HCT116 (cell line): ENCODE measurements around the gene DYDC1. TPM values are rescaled to one million over a fixed set of nuclear protein-coding genes. Genes with fewer than 3 reads are reported as not detected.

ENCODE experiments used
- ATAC-seq: fragments of 200-7000 bp; cut with Tn5 transposase; 2 replicates; pipeline ENCODE4 v1.9.1; 2020; ENCODE audit warnings: mild to moderate bottlenecking, moderate library complexity
- BruUV-seq: library from RNA; stranded (reverse); fragments of 400-500 nt; replicated peaks from 2 replicates; lab custom pipeline; 2021; lab: Mats Ljungman, UMichigan
- CTCF ChIA-PET: fragments of 300-600 bp; sonication (Branson Sonifier 250); formaldehyde crosslinking; loops from one replicate; lab custom pipeline; 2021; ENCODE audit warnings: antibody characterized with exemption; lab: Charles Lee
- POLR2A ChIA-PET: fragments of 300-600, 350-600 bp; sonication (Branson Sonifier 250); formaldehyde crosslinking; loops from one replicate; lab custom pipeline; 2021; ENCODE audit warnings: antibody characterized with exemption; lab: Charles Lee
- RAD21 ChIA-PET, 2 experiments: fragments of 300-600 bp; sonication (Branson Sonifier 250); formaldehyde crosslinking; loops; one replicate each; lab custom pipeline; 2023; ENCODE audit warnings: low total read pairs in 2 of 2; ENCODE audit not compliant: uncharacterized antibody in 2 of 2, unreplicated experiment in 2 of 2, low non-redundant PET in 1 of 2; lab: Charles Lee
- DNase-seq: peaks from one replicate; pipeline ENCODE4 v3.0.0-alpha.2; 2010; ENCODE audit warnings: low read depth, low spot score
- H2AFZ ChIP-seq: fragments of 200-600 bp; shearing (Covaris generic), sonication (generic); 2 replicates; pipeline ENCODE4 v1.6.1; 2017; ENCODE audit warnings: low read depth, mixed run types, mixed read lengths, antibody characterized with exemption, low read length; ENCODE audit not compliant: poor library complexity, severe bottlenecking
- H3K27ac ChIP-seq: 2 replicates; pipeline ENCODE4 v1.5.1; 2012; ENCODE audit warnings: low read depth, low read length
- H3K27me3 ChIP-seq: fragments of 200-600 bp; sonication (generic); 2 replicates; pipeline ENCODE4 v1.6.1; 2016; ENCODE audit warnings: mixed run types, low read length, mixed read lengths; ENCODE audit not compliant: insufficient read depth
- H3K36me3 ChIP-seq, 2 experiments: fragments of 200-500 bp in 1 of 2; fragments of 200-600 bp in 1 of 2; sonication (Bioruptor generic) in 1 of 2; sonication (generic) in 1 of 2; 2 replicates each; pipeline versions ENCODE4 v1.5.1 to v1.6.1; 2014 to 2016; ENCODE audit warnings: low read length in 2 of 2, inconsistent platforms in 1 of 2, mixed read lengths in 1 of 2, mixed run types in 1 of 2; ENCODE audit not compliant: insufficient read depth in 2 of 2, control insufficient read depth in 1 of 2
- H3K4me1 ChIP-seq, 2 experiments: fragments of 200-600 bp in 1 of 2; sonication (generic) in 1 of 2; 2 replicates each; pipeline versions ENCODE4 v1.5.1 to v1.6.1; 2012 to 2017; ENCODE audit warnings: low read length in 2 of 2, inconsistent platforms in 1 of 2, mild to moderate bottlenecking in 1 of 2, mixed read lengths in 1 of 2, mixed run types in 1 of 2, moderate library complexity in 1 of 2; ENCODE audit not compliant: insufficient read depth in 2 of 2, control insufficient read depth in 1 of 2
- H3K4me2 ChIP-seq: fragments of 200-600 bp; sonication (generic); 2 replicates; pipeline ENCODE4 v1.6.1; 2017; ENCODE audit warnings: mixed run types, low read length, mixed read lengths
- H3K4me3 ChIP-seq, 2 experiments: fragments of 200-600 bp in 1 of 2; sonication (generic) in 1 of 2; replicated peaks in 1 of 2; 2 replicates each; pipeline ENCODE4 v1.5.1; 2011 to 2016; ENCODE audit warnings: low read length in 2 of 2, control low read depth in 1 of 2, low read depth in 1 of 2, mild to moderate bottlenecking in 1 of 2, mixed read lengths in 1 of 2, mixed run types in 1 of 2
- H3K79me2 ChIP-seq: fragments of 200-600 bp; sonication (generic); 2 replicates; pipeline ENCODE4 v1.6.1; 2017; ENCODE audit warnings: mild to moderate bottlenecking, mixed run types, low read length, moderate library complexity, mixed read lengths; ENCODE audit not compliant: insufficient read depth
- H3K9ac ChIP-seq: fragments of 200-600 bp; sonication (generic); 2 replicates; pipeline ENCODE4 v1.6.1; 2016; ENCODE audit warnings: low read length, mixed read lengths
- H3K9me2 ChIP-seq: fragments of 200-600 bp; sonication (generic), shearing (Covaris generic); 2 replicates; pipeline ENCODE4 v1.6.1; 2017; ENCODE audit warnings: mixed run types, mild to moderate bottlenecking, moderate library complexity; ENCODE audit not compliant: insufficient read depth
- H3K9me3 ChIP-seq, 2 experiments: fragments of 200-500 bp in 1 of 2; fragments of 200-600 bp in 1 of 2; sonication (Bioruptor generic) in 1 of 2; sonication (generic) in 1 of 2; 2 replicates each; pipeline ENCODE4 v1.6.1; 2014 to 2017; ENCODE audit warnings: low read length in 2 of 2, mixed read lengths in 2 of 2, inconsistent platforms in 1 of 2, low read depth in 1 of 2, mild to moderate bottlenecking in 1 of 2, mixed run types in 1 of 2, moderate library complexity in 1 of 2; ENCODE audit not compliant: control insufficient read depth in 1 of 2, insufficient read depth in 1 of 2
- H4K20me1 ChIP-seq: fragments of 200-600 bp; sonication (generic), shearing (Covaris generic); 2 replicates; pipeline ENCODE4 v1.6.1; 2017; ENCODE audit warnings: mixed run types, mild to moderate bottlenecking, moderate library complexity; ENCODE audit not compliant: insufficient read depth
- CBX3 ChIP-seq: IDR thresholded peaks from 2 replicates; pipeline ENCODE4 v1.6.1; 2012; ENCODE audit warnings: low read depth
- EGR1 ChIP-seq: IDR thresholded peaks from 2 replicates; pipeline ENCODE4 v1.6.1; 2012; ENCODE audit warnings: low read depth
- ELF1 ChIP-seq: IDR thresholded peaks from 2 replicates; pipeline ENCODE4 v1.6.1; 2012; ENCODE audit warnings: low read depth, borderline replicate concordance
- EZH2 ChIP-seq: fragments of 200-600 bp; sonication (generic); IDR thresholded peaks from 2 replicates; pipeline ENCODE4 v1.6.1; 2017; ENCODE audit warnings: antibody characterized with exemption, mixed run types
- FOSL1 ChIP-seq: IDR thresholded peaks from 2 replicates; pipeline ENCODE4 v1.6.1; 2012; ENCODE audit warnings: low read depth
- JUND ChIP-seq: IDR thresholded peaks from 2 replicates; pipeline ENCODE4 v1.6.1; 2012
- RAD21 ChIP-seq: IDR thresholded peaks from 2 replicates; pipeline ENCODE4 v1.6.1; 2012; ENCODE audit warnings: low read depth, mild to moderate bottlenecking
- SP1 ChIP-seq: IDR thresholded peaks from 2 replicates; pipeline ENCODE4 v1.6.1; 2012; ENCODE audit warnings: low read depth
- SRF ChIP-seq: IDR thresholded peaks from 2 replicates; pipeline ENCODE4 v1.6.1; 2012; ENCODE audit warnings: low read depth
- YY1 ChIP-seq: IDR thresholded peaks from 2 replicates; pipeline ENCODE4 v1.6.1; 2011; ENCODE audit warnings: low read length, low read depth, moderate library complexity, mild to moderate bottlenecking; ENCODE audit not compliant: insufficient replicate concordance; ENCODE audit errors: extremely low read depth
- ZFX ChIP-seq: fragments of 450-650 bp; IDR thresholded peaks from 2 replicates; pipeline ENCODE4 v1.6.1; 2017
- intact Hi-C: fragments of 100-400 bp; cut with micrococcal nuclease; formaldehyde crosslinking; loops from 2 replicates; pipeline ENCODE4 v1.10.0; 2022
- total RNA-seq: library from RNA; stranded (reverse); gene quantifications from one replicate; pipeline ENCODE4 v1.2.1, GENCODE V29; 2021; ENCODE audit not compliant: unreplicated experiment
- TF ChIP-seq, protein P1 (sequence below), 3 experiments: fragments of 200-600 bp in 1 of 3; sonication (generic) in 1 of 3; IDR thresholded peaks in 2 of 3; conservative IDR thresholded peaks in 1 of 3; 2 replicates each; pipeline ENCODE4 v1.5.1; 2012 to 2017; ENCODE audit warnings: low read depth in 2 of 3, low read length in 2 of 3, antibody characterized with exemption in 1 of 3, borderline replicate concordance in 1 of 3, control low read depth in 1 of 3, mild to moderate bottlenecking in 1 of 3, mixed read lengths in 1 of 3, mixed run types in 1 of 3, moderate library complexity in 1 of 3; ENCODE audit not compliant: insufficient read depth in 1 of 3
- TF ChIP-seq, protein P2 (sequence below): IDR thresholded peaks from 2 replicates; pipeline ENCODE4 v1.6.1; 2012
- TF ChIP-seq, protein P3 (sequence below): IDR thresholded peaks from 2 replicates; pipeline ENCODE4 v1.6.1; 2012
- TF ChIP-seq, protein P4 (sequence below): IDR thresholded peaks from 2 replicates; pipeline ENCODE4 v1.6.1; 2012; ENCODE audit warnings: low read depth

Gene DYDC1
- total RNA-seq, 1 experiment from 2014 or later: not detected

DNA sequence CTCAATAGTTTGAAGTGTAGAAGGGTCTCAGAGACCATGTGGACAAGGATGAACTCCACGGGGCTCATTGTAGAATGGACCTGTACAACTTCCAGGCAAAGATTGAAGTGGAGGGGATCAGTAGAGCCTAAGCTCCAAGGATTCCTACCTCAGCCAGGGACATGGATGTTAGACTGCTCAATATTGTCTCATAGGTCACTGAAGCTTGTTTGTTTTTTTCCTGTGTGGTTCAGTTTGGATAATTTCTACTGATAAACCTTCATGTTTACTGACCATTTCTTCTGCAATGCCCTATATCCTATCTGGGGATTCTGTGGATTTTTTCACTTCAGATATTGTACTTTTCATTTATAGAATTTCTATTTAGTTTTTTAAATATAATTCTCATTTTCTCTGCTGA lies 9.0 kb upstream of the DYDC1 start:
- no peak overlapping the region for H3K27ac ChIP-seq
- no peak overlapping the region for H3K4me2 ChIP-seq
- no peaks in the 10 kb centered on the region for H3K4me1 ChIP-seq
- H3K9me3 ChIP-seq: peaks cover 0 to 4% of the 10 kb centered on the region in 2 experiments; a peak in 1 of 4 replicates
- H3K79me2 ChIP-seq: no peaks in the 10 kb centered on the region
- no TSS peak for BruUV-seq
- intact Hi-C loops: no loop called here
- no peaks in the 10 kb centered on the region for H3K36me3 ChIP-seq
- DNase-seq: no peak
- ATAC-seq: no peak
- ChIA-PET POLR2A (no interaction called here), CTCF (no interaction called here), RAD21 (no interaction called here)
- no peak overlapping the region for H3K9ac ChIP-seq
- no peaks in the 10 kb centered on the region for H4K20me1 ChIP-seq
- H3K27me3 ChIP-seq: no peaks in the 10 kb centered on the region
- H2AFZ ChIP-seq: no peak overlapping the region
- TF ChIP-seq, protein P1, sequence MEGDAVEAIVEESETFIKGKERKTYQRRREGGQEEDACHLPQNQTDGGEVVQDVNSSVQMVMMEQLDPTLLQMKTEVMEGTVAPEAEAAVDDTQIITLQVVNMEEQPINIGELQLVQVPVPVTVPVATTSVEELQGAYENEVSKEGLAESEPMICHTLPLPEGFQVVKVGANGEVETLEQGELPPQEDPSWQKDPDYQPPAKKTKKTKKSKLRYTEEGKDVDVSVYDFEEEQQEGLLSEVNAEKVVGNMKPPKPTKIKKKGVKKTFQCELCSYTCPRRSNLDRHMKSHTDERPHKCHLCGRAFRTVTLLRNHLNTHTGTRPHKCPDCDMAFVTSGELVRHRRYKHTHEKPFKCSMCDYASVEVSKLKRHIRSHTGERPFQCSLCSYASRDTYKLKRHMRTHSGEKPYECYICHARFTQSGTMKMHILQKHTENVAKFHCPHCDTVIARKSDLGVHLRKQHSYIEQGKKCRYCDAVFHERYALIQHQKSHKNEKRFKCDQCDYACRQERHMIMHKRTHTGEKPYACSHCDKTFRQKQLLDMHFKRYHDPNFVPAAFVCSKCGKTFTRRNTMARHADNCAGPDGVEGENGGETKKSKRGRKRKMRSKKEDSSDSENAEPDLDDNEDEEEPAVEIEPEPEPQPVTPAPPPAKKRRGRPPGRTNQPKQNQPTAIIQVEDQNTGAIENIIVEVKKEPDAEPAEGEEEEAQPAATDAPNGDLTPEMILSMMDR (IDR thresholded peaks at IDR 0.05 in 2 of 3, conservative IDR thresholded peaks at IDR 0.05 in 1 of 3; ENCODE audit: borderline replicate concordance in 1 of 3, insufficient read depth in 1 of 3, low read depth in 2 of 3, low read length in 2 of 3): no peak
- TF ChIP-seq JUND (no peak), SRF (no peak), RAD21 (no peak), FOSL1 (no peak), YY1 (no peak), ELF1 (no peak), SP1 (no peak), EGR1 (no peak), CBX3 (no peak), ZFX (no peak), EZH2 (no peak)
- TF ChIP-seq, protein P2, sequence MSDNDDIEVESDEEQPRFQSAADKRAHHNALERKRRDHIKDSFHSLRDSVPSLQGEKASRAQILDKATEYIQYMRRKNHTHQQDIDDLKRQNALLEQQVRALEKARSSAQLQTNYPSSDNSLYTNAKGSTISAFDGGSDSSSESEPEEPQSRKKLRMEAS: no peak
- TF ChIP-seq, protein P3, sequence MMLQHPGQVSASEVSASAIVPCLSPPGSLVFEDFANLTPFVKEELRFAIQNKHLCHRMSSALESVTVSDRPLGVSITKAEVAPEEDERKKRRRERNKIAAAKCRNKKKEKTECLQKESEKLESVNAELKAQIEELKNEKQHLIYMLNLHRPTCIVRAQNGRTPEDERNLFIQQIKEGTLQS: no peak
- TF ChIP-seq, protein P4, sequence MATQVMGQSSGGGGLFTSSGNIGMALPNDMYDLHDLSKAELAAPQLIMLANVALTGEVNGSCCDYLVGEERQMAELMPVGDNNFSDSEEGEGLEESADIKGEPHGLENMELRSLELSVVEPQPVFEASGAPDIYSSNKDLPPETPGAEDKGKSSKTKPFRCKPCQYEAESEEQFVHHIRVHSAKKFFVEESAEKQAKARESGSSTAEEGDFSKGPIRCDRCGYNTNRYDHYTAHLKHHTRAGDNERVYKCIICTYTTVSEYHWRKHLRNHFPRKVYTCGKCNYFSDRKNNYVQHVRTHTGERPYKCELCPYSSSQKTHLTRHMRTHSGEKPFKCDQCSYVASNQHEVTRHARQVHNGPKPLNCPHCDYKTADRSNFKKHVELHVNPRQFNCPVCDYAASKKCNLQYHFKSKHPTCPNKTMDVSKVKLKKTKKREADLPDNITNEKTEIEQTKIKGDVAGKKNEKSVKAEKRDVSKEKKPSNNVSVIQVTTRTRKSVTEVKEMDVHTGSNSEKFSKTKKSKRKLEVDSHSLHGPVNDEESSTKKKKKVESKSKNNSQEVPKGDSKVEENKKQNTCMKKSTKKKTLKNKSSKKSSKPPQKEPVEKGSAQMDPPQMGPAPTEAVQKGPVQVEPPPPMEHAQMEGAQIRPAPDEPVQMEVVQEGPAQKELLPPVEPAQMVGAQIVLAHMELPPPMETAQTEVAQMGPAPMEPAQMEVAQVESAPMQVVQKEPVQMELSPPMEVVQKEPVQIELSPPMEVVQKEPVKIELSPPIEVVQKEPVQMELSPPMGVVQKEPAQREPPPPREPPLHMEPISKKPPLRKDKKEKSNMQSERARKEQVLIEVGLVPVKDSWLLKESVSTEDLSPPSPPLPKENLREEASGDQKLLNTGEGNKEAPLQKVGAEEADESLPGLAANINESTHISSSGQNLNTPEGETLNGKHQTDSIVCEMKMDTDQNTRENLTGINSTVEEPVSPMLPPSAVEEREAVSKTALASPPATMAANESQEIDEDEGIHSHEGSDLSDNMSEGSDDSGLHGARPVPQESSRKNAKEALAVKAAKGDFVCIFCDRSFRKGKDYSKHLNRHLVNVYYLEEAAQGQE: no peak
- no peak overlapping the region for H3K4me3 ChIP-seq
- H3K9me2 ChIP-seq: no peaks in the 10 kb centered on the region
